NCI-H1930 (cell line): ENCODE measurements around the gene RHBDD3.

ENCODE experiments used
- DNase-seq, 2 experiments: peaks; one replicate each; lab custom pipeline; 2025; lab: John Stamatoyannopoulos, UW

Gene RHBDD3

GRCh38 chr22:29269731-29270474 is 2.1 kb upstream of the RHBDD3 start:
- no peak for DNase-seq

- no peak for DNase-seq
Observed at GRCh38 chr22:29269230-29269604, 1.4 kb upstream of the RHBDD3 start.

GRCh38 chr22:29268511-29269229 is 889 bp upstream of the RHBDD3 start:
- DNase-seq: no peak

- DNase-seq: no peak
Observed at GRCh38 chr22:29267462-29267857, 321 bp downstream of the RHBDD3 start.

GRCh38 chr22:29266564-29267461 is 968 bp downstream of the RHBDD3 start:
- DNase-seq: no peak

- no peak for DNase-seq
Observed at GRCh38 chr22:29265929-29266328, 1.9 kb downstream of the RHBDD3 start.

- DNase-seq: no peak
Observed at GRCh38 chr22:29265305-29265704, 2.5 kb downstream of the RHBDD3 start.

- no peak for DNase-seq
Observed at GRCh38 chr22:29263791-29264276, 3.9 kb downstream of the RHBDD3 start.

- no peak for DNase-seq
Observed at GRCh38 chr22:29260601-29261315, 7.0 kb downstream of the RHBDD3 start.

- DNase-seq: no peak
Observed at GRCh38 chr22:29260031-29260560, 7.7 kb downstream of the RHBDD3 start.

- DNase-seq: no peak
Observed at GRCh38 chr22:29259253-29259899, 8.4 kb downstream of the RHBDD3 start.

- DNase-seq: no peak
Observed at GRCh38 chr22:29258407-29259252, 9.2 kb downstream of the RHBDD3 start.

GRCh38 chr22:29257751-29258181 is 10.0 kb downstream of the RHBDD3 start:
- DNase-seq: no peak

- no peak for DNase-seq
Observed at GRCh38 chr22:29256606-29257325, 11.0 kb downstream of the RHBDD3 start.

- DNase-seq: no peak
Observed at GRCh38 chr22:29255064-29255621, 12.6 kb downstream of the RHBDD3 start.

GRCh38 chr22:29254286-29254660 is 13.5 kb downstream of the RHBDD3 start:
- DNase-seq: no peak

- no peak for DNase-seq
Observed at GRCh38 chr22:29253561-29254285, 14.1 kb downstream of the RHBDD3 start.
